K562 (cell line): Measurements from ENCODE around the gene RNF224. TPM values are rescaled to one million over a fixed set of nuclear protein-coding genes. Genes with fewer than 3 reads are reported as not detected.

Experiments
- ETV1 ChIP-seq: fragments of 450-650 bp; conservative IDR thresholded peaks from 2 replicates; pipeline ENCODE4 v1.6.1; 2016; ENCODE audit warnings: missing genetic modification characterization, control low read depth, low read depth, missing compliant biosample characterization
- HDGF ChIP-seq: fragments of 450-650 bp; IDR thresholded peaks from 2 replicates; pipeline ENCODE4 v1.6.1; 2016
- MNT ChIP-seq, 2 experiments: fragments of 450-650 bp; conservative IDR thresholded peaks; 2 replicates each; pipeline ENCODE4 v1.6.1; 2017; ENCODE audit warnings: mild to moderate bottlenecking in 2 of 2, moderate library complexity in 2 of 2
- ZBTB40 ChIP-seq, 2 experiments: fragments of 450-650 bp in 1 of 2; sonication (generic) in 1 of 2; formaldehyde crosslinking in 1 of 2; IDR thresholded peaks; 2 replicates each; pipeline versions ENCODE4 v1.7.1 to v1.9.0; 2016 to 2022; ENCODE audit warnings: inconsistent platforms in 1 of 2, mild to moderate bottlenecking in 1 of 2, missing genetic modification reagents in 1 of 2
- ZNF133 ChIP-seq: fragments of 250-450 bp; sonication (Bioruptor Pico); IDR thresholded peaks from 2 replicates; pipeline ENCODE4 v1.4.0; 2020; ENCODE audit warnings: mild to moderate bottlenecking
- ZNF3 ChIP-seq: fragments of 250-450 bp; sonication (Bioruptor Pico); IDR thresholded peaks from 2 replicates; pipeline ENCODE4 v1.5.0; 2021; ENCODE audit warnings: mild to moderate bottlenecking, moderate library complexity
- ZNF395 ChIP-seq: fragments of 200-800 bp; sonication (Bioruptor generic); IDR thresholded peaks from 2 replicates; pipeline ENCODE4 v1.6.1; 2017; ENCODE audit warnings: missing genetic modification characterization, missing compliant biosample characterization
- ZNF551 ChIP-seq: fragments of 250-450 bp; sonication (Bioruptor Pico); IDR thresholded peaks from 2 replicates; pipeline ENCODE4 v1.5.0; 2021; ENCODE audit warnings: mild to moderate bottlenecking, moderate library complexity
- polyA plus RNA-seq, 8 experiments: library from polyadenylated mRNA; depleted of rRNA in 4 of 8; stranded (reverse) in 5 of 8; unstranded in 3 of 8; fragments of >200 nt; fragmentation: Nextera tagmentation in 2 of 8; fragmentation: Illumina TruSeq in 1 of 8; extraction: Ambion mirVana in 2 of 8; extraction: Trizol in 1 of 8; gene quantifications; 2 replicates each; pipeline versions ENCODE4 v1.2.1 to v1.2.3, GENCODE V29; 2011 to 2014; ENCODE audit warnings: inconsistent platforms in 1 of 8, missing spikeins in 1 of 8
- total RNA-seq, 7 experiments: library from RNA; depleted of rRNA in 6 of 7; stranded (reverse); fragments of >200 nt in 6 of 7; fragmentation: Illumina TruSeq in 2 of 7; extraction: Trizol in 2 of 7; gene quantifications; 2 replicates each; pipeline versions ENCODE4 v1.2.1 to v1.2.3, GENCODE V29; 2011 to 2021; ENCODE audit warnings: low replicate concordance in 1 of 7
- TF ChIP-seq, protein P1 (sequence below): fragments of 250-450 bp; sonication (Bioruptor Pico); IDR thresholded peaks from 2 replicates; pipeline ENCODE4 v1.4.0; 2020; ENCODE audit warnings: mild to moderate bottlenecking

Gene RNF224
- total and polyA plus RNA-seq, 9 of the 15 experiments (the other 6 are each of a cell fraction or from before 2014, with no cell fraction given) = not detected

DNA sequence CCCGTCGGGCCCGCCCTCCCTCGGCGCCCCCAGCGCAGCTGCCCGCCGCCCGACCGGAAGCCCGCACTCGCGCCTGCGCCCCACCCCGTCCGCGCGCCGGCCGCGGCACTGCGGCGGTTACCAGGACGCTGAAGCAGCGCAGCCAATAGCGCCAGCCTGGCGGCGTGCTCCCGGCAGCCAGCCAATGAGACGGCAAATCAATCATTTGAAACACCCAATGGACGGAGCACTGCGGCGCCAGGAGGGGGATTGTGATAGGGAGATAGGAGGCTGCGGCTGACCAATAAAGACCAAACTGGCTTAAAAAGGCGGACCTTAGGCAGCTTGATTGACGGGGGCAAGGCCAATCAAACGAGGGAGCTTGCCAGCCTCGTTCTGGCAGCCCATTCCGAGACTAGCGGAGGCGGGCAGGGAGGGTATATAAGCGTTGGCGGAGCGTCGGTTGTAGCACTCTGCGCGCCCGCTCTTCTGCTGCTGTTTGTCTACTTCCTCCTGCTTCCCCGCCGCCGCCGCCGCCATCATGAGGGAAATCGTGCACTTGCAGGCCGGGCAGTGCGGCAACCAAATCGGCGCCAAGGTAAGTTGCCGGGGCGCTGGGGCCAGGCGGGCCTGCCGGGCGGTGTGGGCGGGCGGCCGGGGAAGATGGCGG, 13.7 kb downstream of the RNF224 start, which contains the start of gene TUBB4B (continued):
- TF ChIP-seq ZBTB40 (IDR thresholded peaks at IDR 0.05) = peak; percentile 69; the same call in 1 of the 2 replicates
- no peak for TF ChIP-seq ZBTB40 (CRISPR knock-in tag; IDR thresholded peaks at IDR 0.05)
- no peak for TF ChIP-seq ZNF3 (CRISPR knock-in tag)
- TF ChIP-seq ZNF133 = no peak
- TF ChIP-seq, protein P1, sequence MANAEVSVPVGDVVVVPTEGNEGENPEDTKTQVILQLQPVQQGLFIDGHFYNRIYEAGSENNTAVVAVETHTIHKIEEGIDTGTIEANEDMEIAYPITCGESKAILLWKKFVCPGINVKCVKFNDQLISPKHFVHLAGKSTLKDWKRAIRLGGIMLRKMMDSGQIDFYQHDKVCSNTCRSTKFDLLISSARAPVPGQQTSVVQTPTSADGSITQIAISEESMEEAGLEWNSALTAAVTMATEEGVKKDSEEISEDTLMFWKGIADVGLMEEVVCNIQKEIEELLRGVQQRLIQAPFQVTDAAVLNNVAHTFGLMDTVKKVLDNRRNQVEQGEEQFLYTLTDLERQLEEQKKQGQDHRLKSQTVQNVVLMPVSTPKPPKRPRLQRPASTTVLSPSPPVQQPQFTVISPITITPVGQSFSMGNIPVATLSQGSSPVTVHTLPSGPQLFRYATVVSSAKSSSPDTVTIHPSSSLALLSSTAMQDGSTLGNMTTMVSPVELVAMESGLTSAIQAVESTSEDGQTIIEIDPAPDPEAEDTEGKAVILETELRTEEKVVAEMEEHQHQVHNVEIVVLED = no peak; the same call in 1 of the 2 replicates
- TF ChIP-seq ETV1 (tag) = peak; percentile 60
- TF ChIP-seq ZNF551 (CRISPR knock-in tag) = no peak
- TF ChIP-seq HDGF = no peak
- no peak for TF ChIP-seq MNT (conservative IDR thresholded peaks at IDR 0.05)
- TF ChIP-seq ZNF395 (CRISPR knock-in tag) = no peak
